ENCODE results near the gene ADAMTS2.

The ADAMTS2 gene

DNA sequence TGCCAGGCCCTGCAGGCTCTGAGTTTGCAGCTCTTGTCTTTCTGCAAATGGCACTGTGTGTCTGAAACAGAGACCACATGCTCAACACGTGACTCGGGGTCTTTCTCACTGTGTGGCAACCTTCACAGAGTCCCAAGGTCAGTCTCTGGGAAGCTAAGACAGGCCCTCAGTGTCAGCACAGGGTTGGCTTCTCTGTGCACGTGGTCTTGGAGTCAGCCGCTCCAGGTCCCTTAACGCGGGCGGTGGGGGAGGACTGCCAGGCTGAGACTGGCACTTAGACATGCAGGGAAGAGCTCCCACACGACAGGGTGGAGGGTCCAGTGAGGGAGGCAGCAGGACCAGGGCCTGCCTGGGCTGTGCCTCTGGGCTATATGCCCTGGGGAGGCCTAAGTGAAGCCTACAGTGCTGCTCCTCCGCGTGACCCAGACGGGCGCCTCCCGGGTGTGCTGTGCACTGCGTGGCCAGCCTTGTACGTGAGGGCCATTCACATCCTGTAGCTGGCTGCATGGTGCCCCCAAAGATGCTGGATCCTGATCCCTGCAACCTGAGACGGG, 76.8 kb downstream of the ADAMTS2 start:
- no peak for DNase-seq (ENCODE audit: insufficient read length, low spot score)
- no peak for FAIRE-seq
- TF ChIP-seq, protein P1, sequence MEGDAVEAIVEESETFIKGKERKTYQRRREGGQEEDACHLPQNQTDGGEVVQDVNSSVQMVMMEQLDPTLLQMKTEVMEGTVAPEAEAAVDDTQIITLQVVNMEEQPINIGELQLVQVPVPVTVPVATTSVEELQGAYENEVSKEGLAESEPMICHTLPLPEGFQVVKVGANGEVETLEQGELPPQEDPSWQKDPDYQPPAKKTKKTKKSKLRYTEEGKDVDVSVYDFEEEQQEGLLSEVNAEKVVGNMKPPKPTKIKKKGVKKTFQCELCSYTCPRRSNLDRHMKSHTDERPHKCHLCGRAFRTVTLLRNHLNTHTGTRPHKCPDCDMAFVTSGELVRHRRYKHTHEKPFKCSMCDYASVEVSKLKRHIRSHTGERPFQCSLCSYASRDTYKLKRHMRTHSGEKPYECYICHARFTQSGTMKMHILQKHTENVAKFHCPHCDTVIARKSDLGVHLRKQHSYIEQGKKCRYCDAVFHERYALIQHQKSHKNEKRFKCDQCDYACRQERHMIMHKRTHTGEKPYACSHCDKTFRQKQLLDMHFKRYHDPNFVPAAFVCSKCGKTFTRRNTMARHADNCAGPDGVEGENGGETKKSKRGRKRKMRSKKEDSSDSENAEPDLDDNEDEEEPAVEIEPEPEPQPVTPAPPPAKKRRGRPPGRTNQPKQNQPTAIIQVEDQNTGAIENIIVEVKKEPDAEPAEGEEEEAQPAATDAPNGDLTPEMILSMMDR (IDR thresholded peaks at IDR 0.05; ENCODE audit: insufficient read depth, missing control alignments), result no peak

DNA sequence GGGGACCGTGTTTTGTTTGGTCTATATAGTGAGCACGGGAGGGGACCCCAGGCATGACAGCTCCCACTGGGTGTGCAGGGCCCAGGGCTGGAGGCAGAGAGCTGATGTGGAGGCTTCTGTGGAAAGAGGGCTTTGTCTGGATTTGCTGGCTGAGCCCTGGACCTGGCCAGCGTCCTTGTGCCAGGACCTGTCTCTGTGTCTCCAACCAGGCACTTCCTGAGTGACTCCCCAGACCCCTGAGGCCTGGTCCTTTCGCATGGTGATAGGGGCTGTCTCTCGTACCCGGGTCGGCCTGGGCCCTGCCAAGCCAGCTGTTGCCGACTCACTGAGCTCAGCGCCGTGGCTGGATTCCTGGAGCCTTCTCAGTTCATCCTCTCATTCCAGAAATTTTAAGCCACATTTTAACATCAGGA, 77.6 kb downstream of the ADAMTS2 start:
- DNase-seq (ENCODE audit: insufficient read length, low spot score) (no peak), FAIRE-seq (no peak)
- TF ChIP-seq, protein P1 (IDR thresholded peaks at IDR 0.05; ENCODE audit: insufficient read depth, missing control alignments), result no peak

DNA sequence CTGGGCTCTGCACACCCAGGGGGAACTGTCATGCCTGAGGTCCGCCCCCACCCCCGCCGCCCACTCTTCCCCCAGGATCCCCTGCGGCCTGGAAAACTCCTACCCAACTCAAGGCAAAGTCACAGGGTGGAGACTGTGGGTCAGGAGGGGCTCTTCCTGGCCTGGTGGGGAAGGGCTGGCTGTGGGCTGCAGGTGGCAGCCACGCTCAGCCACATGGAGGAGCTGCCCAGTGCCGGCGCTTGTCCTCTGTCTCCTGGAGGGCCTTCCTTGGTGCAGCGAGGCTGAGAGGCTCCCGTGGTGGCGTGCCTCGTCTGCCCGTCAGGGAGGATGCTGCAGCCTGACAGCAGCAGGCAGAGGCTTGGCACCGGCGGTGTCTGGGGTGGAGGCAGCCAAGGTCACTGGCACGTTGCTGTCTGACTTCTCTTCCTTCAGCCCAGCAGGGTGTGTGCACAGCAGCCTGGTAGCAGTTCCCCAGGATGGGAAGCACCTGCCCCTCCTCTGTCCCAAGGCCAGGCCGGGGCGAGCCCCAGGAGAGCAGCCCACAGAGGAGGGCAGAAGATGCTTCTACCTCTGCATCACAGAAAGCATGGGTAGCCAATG, 78.1 kb downstream of the ADAMTS2 start:
- TF ChIP-seq, protein P1 (IDR thresholded peaks at IDR 0.05; ENCODE audit: insufficient read depth, missing control alignments), result no peak
- FAIRE-seq, result no peak
- no peak for DNase-seq (ENCODE audit: insufficient read length, low spot score)

DNA sequence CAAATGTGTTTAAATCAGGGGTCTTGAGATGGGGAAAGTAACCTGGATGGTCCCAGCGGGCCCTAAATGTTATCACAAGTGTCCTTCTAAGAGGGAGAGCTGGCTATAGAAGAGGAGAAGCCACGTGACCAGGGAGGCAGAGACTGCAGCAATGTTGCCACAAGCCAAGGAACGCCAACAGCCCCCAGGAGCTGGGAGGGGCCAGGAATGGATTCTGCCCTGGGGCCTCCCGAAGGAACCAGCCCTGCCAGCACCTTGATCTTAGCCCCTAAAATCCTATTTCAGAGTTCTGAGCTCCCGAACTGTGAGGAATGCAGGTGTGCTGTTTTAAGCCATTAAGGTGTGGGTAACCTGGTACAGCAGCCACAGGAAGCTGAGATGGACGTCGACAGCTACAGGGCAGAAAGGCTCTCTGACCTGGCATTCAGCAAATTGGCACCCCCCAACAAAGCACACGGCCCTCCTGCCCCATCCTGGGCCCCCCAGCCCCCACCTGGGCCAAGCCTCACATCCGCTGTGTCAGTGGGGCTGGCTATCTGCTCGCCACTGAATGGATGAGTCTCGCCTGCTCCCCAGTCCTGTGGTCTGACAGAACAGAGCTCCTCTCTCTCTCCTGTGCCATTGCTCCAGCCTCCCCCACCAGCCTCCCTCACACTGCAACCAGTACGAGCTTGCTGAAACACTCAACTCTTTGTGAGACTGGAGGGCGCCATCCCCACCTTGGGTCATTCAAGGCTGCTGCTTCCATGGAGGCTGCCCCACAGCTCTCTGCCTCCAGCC, 78.8 kb downstream of the ADAMTS2 start:
- DNase-seq (ENCODE audit: insufficient read length, low spot score), result no peak
- no peak for FAIRE-seq
- TF ChIP-seq, protein P1 (IDR thresholded peaks at IDR 0.05; ENCODE audit: insufficient read depth, missing control alignments), result no peak

DNA sequence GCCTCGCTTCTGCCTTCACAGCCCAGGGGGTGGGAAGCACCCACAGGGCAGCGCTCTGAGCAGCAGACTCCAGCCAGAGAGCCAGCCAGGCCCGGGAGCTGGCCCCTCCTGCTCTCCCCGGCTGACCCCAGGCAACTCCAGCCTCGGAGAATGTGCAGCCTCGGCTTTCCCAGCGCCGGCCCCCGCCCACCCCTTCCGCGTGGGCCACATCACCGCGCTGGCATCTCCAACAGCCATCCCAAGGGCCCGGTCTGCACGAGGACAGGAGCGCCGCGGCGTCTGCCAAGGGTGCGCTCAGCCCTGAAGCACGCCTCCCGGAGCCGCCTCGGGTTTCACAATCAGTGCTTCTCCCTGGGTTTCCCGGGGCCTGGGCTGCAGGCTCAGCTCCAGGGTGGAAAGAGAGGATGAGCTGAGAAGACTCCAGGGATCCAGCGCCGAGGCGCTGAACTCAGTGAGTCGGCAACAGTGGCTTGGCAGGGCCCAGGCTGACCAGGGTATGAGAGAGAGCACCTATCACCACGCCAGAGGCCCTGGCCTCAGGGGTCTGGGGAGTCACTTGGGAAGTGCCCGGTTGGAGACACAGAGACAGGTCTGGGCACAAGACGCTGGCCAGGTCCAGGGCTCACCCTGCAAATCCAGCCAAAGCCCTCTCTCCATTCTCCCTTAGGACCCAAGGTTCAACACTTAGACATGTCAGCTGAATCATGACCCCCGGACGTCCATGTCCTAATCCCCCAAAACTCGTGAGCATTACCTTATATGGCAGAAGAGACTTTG, 79.6 kb downstream of the ADAMTS2 start:
- FAIRE-seq (no peak), DNase-seq (ENCODE audit: insufficient read length, low spot score) (no peak)
- TF ChIP-seq, protein P1 (IDR thresholded peaks at IDR 0.05; ENCODE audit: insufficient read depth, missing control alignments), result no peak

DNA sequence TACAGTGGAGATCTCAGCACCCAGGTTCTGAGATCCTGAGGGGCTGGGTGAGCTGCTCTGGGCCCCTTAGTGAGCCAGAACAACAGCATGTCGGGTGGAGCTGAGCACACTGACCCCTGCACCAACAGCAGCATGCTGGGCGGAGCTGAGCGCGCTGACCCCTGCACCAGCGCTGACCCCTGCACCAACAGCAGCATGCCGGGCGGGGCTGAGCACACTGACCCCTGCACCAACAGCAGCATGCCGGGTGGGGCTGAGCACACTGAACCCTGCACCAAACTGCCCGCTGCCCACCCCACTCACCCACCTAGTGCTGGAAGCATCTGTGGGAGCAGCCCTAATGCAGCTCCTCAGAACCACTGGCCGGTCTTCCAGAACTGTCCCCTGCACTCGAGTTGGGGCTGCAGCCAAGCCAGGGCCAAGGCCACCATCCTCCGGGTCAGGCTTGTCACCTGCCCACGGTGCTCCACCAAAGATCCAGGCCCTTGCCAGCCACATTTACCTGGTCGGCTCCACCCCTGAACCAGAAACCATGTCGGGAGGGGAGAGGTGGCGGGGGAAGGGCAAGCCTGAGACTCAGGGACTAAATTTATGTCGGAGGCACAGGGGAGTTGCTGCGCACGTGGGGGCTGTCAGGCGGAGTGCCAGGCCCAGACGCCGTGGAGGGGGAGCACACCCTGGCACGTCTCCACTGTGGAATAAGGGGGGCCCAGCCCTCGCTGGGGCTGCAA, 80.3 kb downstream of the ADAMTS2 start:
- no peak for FAIRE-seq
- no peak for DNase-seq (ENCODE audit: insufficient read length, low spot score)
- TF ChIP-seq, protein P1 (IDR thresholded peaks at IDR 0.05; ENCODE audit: insufficient read depth, missing control alignments), result no peak
